Osteocyte (in vitro differentiated cells): Measurements from ENCODE around the gene ZNF76. TPM values are rescaled to one million over a fixed set of nuclear protein-coding genes. Genes with fewer than 3 reads are reported as not detected.

Experiments
- DNase-seq: peaks from one replicate; pipeline ENCODE4 v3.0.0; 2021; ENCODE audit warnings: mixed read lengths; ENCODE audit not compliant: unreplicated experiment; ENCODE audit errors: extremely low spot score
- H3K27ac Mint-ChIP-seq: one replicate; pipeline ENCODE4 v1.8.0; 2021; ENCODE audit warnings: mild to moderate bottlenecking, mixed read lengths; ENCODE audit not compliant: unreplicated experiment
- H3K27me3 Mint-ChIP-seq: one replicate; pipeline ENCODE4 v1.8.0; 2021; ENCODE audit warnings: mixed read lengths; ENCODE audit not compliant: unreplicated experiment
- H3K36me3 Mint-ChIP-seq: one replicate; pipeline ENCODE4 v1.8.0; 2021; ENCODE audit warnings: mixed read lengths; ENCODE audit not compliant: unreplicated experiment
- H3K4me1 Mint-ChIP-seq: one replicate; pipeline ENCODE4 v1.8.0; 2021; ENCODE audit warnings: mixed read lengths; ENCODE audit not compliant: unreplicated experiment
- H3K4me3 Mint-ChIP-seq: one replicate; pipeline ENCODE4 v1.8.0; 2021; ENCODE audit warnings: mild to moderate bottlenecking, moderate library complexity, mixed read lengths; ENCODE audit not compliant: unreplicated experiment
- H3K9me3 Mint-ChIP-seq: one replicate; pipeline ENCODE4 v1.8.0; 2021; ENCODE audit warnings: mixed read lengths; ENCODE audit not compliant: unreplicated experiment
- CTCF ChIP-seq: fragments of 200-600 bp; sonication (generic); IDR thresholded peaks from 2 replicates; pipeline ENCODE4 v1.5.0; 2021; ENCODE audit warnings: antibody characterized with exemption, mild to moderate bottlenecking, moderate library complexity
- long read RNA-seq: library from polyadenylated mRNA; unstranded; transcript quantifications from one replicate; pipeline ENCODE4 v2.0.0, GENCODE V29; 2021
- total RNA-seq: library from RNA; stranded (reverse); gene quantifications from 2 replicates; pipeline ENCODE4 v1.2.1, GENCODE V29; 2021

The ZNF76 gene
- 29.3 and 32.9 TPM in 2 replicates for total RNA-seq
- long read RNA-seq, partial matches to known transcripts, result 13 of 33 reads
- long read RNA-seq, other reads (novel, unspliced or antisense), result 17 of 33 reads

- peak within 1 kb of the TSS; percentile 98 for H3K4me3 Mint-ChIP-seq
Observed at GRCh38 chr6:35259194-35259947, at the start of gene ZNF76. ZNF76 (plus strand) TSS chr6:35259735; CDS start chr6:35281152, 21,417 bp downstream.

GRCh38 chr6:35213298-35213791 lies 46.2 kb upstream of the ZNF76 start:
- H3K4me1 Mint-ChIP-seq, result peaks cover 41% of the 10 kb centered on the region
- H3K9me3 Mint-ChIP-seq, result no peaks in the 10 kb centered on the region
- DNase-seq, result no peak
- peak overlapping the region; percentile 76 for H3K4me3 Mint-ChIP-seq
- no peaks in the 10 kb centered on the region for H3K36me3 Mint-ChIP-seq
- H3K27me3 Mint-ChIP-seq, result peaks cover 25% of the 10 kb centered on the region
- TF ChIP-seq CTCF, result no peak
- H3K27ac Mint-ChIP-seq, result no peak overlapping the region

More at GRCh38 chr6:35259194-35259947, at the start of gene ZNF76:
- peak; percentile 99 for DNase-seq
- no peak for TF ChIP-seq CTCF
- no peaks in the 10 kb centered on the region for H3K36me3 Mint-ChIP-seq
- H3K9me3 Mint-ChIP-seq, result no peaks in the 10 kb centered on the region
- peaks cover 21% of the 10 kb centered on the region for H3K4me1 Mint-ChIP-seq
- peak within 1 kb of the TSS; percentile 99 for H3K27ac Mint-ChIP-seq
- H3K27me3 Mint-ChIP-seq, result no peaks in the 10 kb centered on the region

- no peak for TF ChIP-seq CTCF
- Mint-ChIP-seq H3K27ac (peak within 1 kb of the TSS; percentile 46), H3K9me3 (no peaks in the 10 kb centered on the region), H3K4me3 (peak within 1 kb of the TSS; percentile 76), H3K4me1 (peaks cover 46% of the 10 kb centered on the region), H3K36me3 (no peaks in the 10 kb centered on the region), H3K27me3 (peaks cover 17% of the 10 kb centered on the region)
- DNase-seq, result peak; percentile 86
Observed at GRCh38 chr6:35213824-35214756, 45.4 kb upstream of the ZNF76 start, which contains the start of gene SCUBE3. SCUBE3 (plus strand) TSS chr6:35213956; CDS start chr6:35214419, 463 bp downstream.

GRCh38 chr6:35214869-35215664 lies 44.5 kb upstream of the ZNF76 start:
- no peak for DNase-seq
- Mint-ChIP-seq H3K4me1 (peaks cover 46% of the 10 kb centered on the region), H3K27ac (peak overlapping the region; percentile 46), H3K4me3 (peak overlapping the region; percentile 74), H3K36me3 (no peaks in the 10 kb centered on the region), H3K27me3 (peaks cover 16% of the 10 kb centered on the region), H3K9me3 (no peaks in the 10 kb centered on the region)
- TF ChIP-seq CTCF, result no peak
